Right renal cortex interstitium (tissue), 3 donors: Measurements from ENCODE around the gene C11orf24. TPM values are rescaled to one million over a fixed set of nuclear protein-coding genes. Genes with fewer than 3 reads are reported as not detected.

ENCODE experiments used
- DNase-seq, 3 donors: peaks; one replicate each; pipeline ENCODE4 v3.0.0-alpha.2; 2013; ENCODE audit warnings: low read depth in 3 of 3, low spot score in 2 of 3
- polyA plus RNA-seq, 3 donors: library from polyadenylated mRNA; unstranded; fragments of 120-200 nt; gene quantifications; one replicate each; pipeline ENCODE4 v1.2.1, GENCODE V29; 2013; ENCODE audit not compliant: insufficient read length in 3 of 3

The C11orf24 gene
- polyA plus RNA-seq, 3 donors: 20.3 to 22.0 (median 20.4) TPM

- DNase-seq: no peak
Measured at GRCh38 chr11:68273026-68273738, 1.4 kb upstream of the C11orf24 start.

- DNase-seq: peak; percentile 47 to 53 (median 49)
Measured at GRCh38 chr11:68271023-68271780, 571 bp downstream of the C11orf24 start.

GRCh38 chr11:68270196-68271022, 1.4 kb downstream of the C11orf24 start:
- DNase-seq: peak in 1 of 3 donors; percentile 12

- DNase-seq: no peak
Measured at GRCh38 chr11:68269414-68270081, 2.2 kb downstream of the C11orf24 start.

- DNase-seq: no peak
Measured at GRCh38 chr11:68267881-68268240, 3.9 kb downstream of the C11orf24 start.

- no peak for DNase-seq
Measured at GRCh38 chr11:68266936-68267880, 4.6 kb downstream of the C11orf24 start.

GRCh38 chr11:68266121-68266891, 5.5 kb downstream of the C11orf24 start:
- no peak for DNase-seq

- no peak for DNase-seq
Measured at GRCh38 chr11:68264741-68265540, 6.8 kb downstream of the C11orf24 start.

- DNase-seq: no peak
Measured at GRCh38 chr11:68264244-68264643, 7.5 kb downstream of the C11orf24 start.

- DNase-seq: no peak
Measured at GRCh38 chr11:68263444-68264035, 8.2 kb downstream of the C11orf24 start.

GRCh38 chr11:68262544-68262827, 9.3 kb downstream of the C11orf24 start:
- DNase-seq: no peak

- no peak for DNase-seq
Measured at GRCh38 chr11:68261749-68262543, 9.8 kb downstream of the C11orf24 start.

- no peak for DNase-seq
Measured at GRCh38 chr11:68261006-68261405, 10.8 kb downstream of the C11orf24 start.

- no peak for DNase-seq
Measured at GRCh38 chr11:68260484-68260883, 11.3 kb downstream of the C11orf24 start.

GRCh38 chr11:68259122-68259959, 12.4 kb downstream of the C11orf24 start:
- DNase-seq: no peak

- DNase-seq: no peak
Measured at GRCh38 chr11:68258363-68258765, 13.4 kb downstream of the C11orf24 start.
